ENCODE measurements around the gene NOS1AP. TPM values are rescaled to one million over a fixed set of nuclear protein-coding genes. Genes with fewer than 3 reads are reported as not detected.

The NOS1AP gene
- total and polyA plus RNA-seq, 8 donors = 2.2 to 6.2 (median 3.3) TPM

- DNase-seq = no peak
- Histone ChIP-seq H3K4me3 (no peak overlapping the region), H3K9me3 (no peaks in the 10 kb centered on the region), H3K36me3 (no peaks in the 10 kb centered on the region), H3K27me3 (no peaks in the 10 kb centered on the region), H3K4me1 (peaks cover 0 to 5% of the 10 kb centered on the region in 2 donors), H3K27ac (no peak overlapping the region)
- intact Hi-C loops (cut with DNase I) = no loop called here
- TF ChIP-seq CTCF (IDR thresholded peaks at IDR 0.05) = no peak
- ATAC-seq = no peak
Observed at GRCh38 chr1:162133566-162133965, 64.1 kb downstream of the NOS1AP start.

- H3K27me3 ChIP-seq = no peaks in the 10 kb centered on the region
- DNase-seq (no peak), ATAC-seq (no peak)
- no peak overlapping the region for H3K4me3 ChIP-seq
- H3K27ac ChIP-seq = no peak overlapping the region
- H3K36me3 ChIP-seq = no peaks in the 10 kb centered on the region
- H3K9me3 ChIP-seq = no peaks in the 10 kb centered on the region
- H3K4me1 ChIP-seq = peaks cover 0 to 5% of the 10 kb centered on the region in 2 donors
- intact Hi-C loops (cut with DNase I) = no loop called here
- no peak for TF ChIP-seq CTCF (IDR thresholded peaks at IDR 0.05)
Observed at GRCh38 chr1:162134646-162135045, 65.2 kb downstream of the NOS1AP start.

- Histone ChIP-seq H3K36me3 (no peaks in the 10 kb centered on the region), H3K4me3 (no peak overlapping the region), H3K9me3 (no peaks in the 10 kb centered on the region), H3K4me1 (peaks cover 0 to 5% of the 10 kb centered on the region in 2 donors), H3K27me3 (no peaks in the 10 kb centered on the region), H3K27ac (no peak overlapping the region)
- no peak for DNase-seq
- intact Hi-C loops (cut with DNase I) = no loop called here
- ATAC-seq = no peak
- no peak for TF ChIP-seq CTCF (IDR thresholded peaks at IDR 0.05)
Observed at GRCh38 chr1:162135271-162135775, 65.8 kb downstream of the NOS1AP start.

- intact Hi-C loops (cut with DNase I) = no loop called here
- Histone ChIP-seq H3K36me3 (no peaks in the 10 kb centered on the region), H3K27me3 (no peaks in the 10 kb centered on the region), H3K4me3 (no peak overlapping the region), H3K4me1 (peaks cover 0 to 5% of the 10 kb centered on the region in 2 donors), H3K27ac (no peak overlapping the region), H3K9me3 (no peaks in the 10 kb centered on the region)
- no peak for DNase-seq
- TF ChIP-seq CTCF (IDR thresholded peaks at IDR 0.05) = no peak
- ATAC-seq = peak; percentile 90
Observed at GRCh38 chr1:162136760-162137159, 67.3 kb downstream of the NOS1AP start.

GRCh38 chr1:162137179-162137960 is 67.9 kb downstream of the NOS1AP start:
- intact Hi-C loops (cut with DNase I) = no loop called here
- Histone ChIP-seq H3K9me3 (no peaks in the 10 kb centered on the region), H3K27me3 (no peaks in the 10 kb centered on the region), H3K4me1 (peaks cover 0 to 5% of the 10 kb centered on the region in 2 donors), H3K4me3 (no peak overlapping the region), H3K36me3 (no peaks in the 10 kb centered on the region), H3K27ac (no peak overlapping the region)
- no peak for TF ChIP-seq CTCF (IDR thresholded peaks at IDR 0.05)
- DNase-seq (no peak), ATAC-seq (no peak)
